GM12865 (cell line): ENCODE data around the gene TET3.

Experiments used
- DNase-seq: peaks from one replicate; pipeline ENCODE4 v3.0.0; 2010; ENCODE audit warnings: low read depth
- H3K4me3 ChIP-seq: 2 replicates; pipeline ENCODE4 v1.5.1; 2011; ENCODE audit warnings: mild to moderate bottlenecking, low read depth, low read length, control low read depth
- TF ChIP-seq, protein P1 (sequence below): IDR thresholded peaks from 2 replicates; pipeline ENCODE4 v1.5.1; 2011; ENCODE audit warnings: low read length, control low read depth, low read depth, inconsistent platforms; ENCODE audit not compliant: insufficient read depth; ENCODE audit errors: missing control alignments

The TET3 gene

DNA sequence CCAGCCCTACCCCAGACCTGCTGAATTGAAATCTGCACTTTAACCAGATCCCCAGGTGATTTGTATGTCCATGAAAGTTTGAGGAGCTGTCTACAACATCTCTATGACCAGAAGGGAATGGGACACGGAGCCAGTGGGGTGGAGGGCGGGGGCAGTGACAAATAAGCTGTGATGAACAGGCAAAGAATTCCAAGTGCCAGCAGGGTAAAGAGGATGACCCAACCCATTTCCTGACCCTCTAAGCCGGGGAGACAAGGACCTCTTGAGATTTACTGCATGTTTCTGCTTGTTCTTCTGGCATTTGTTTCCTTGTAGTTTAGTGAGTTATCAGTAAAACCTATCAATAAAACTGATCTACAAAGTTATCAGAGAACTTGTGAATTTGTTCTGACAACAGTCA lies 8.7 kb downstream of the TET3 start:
- no peak for DNase-seq
- no peak overlapping the region for H3K4me3 ChIP-seq
- TF ChIP-seq, protein P1, sequence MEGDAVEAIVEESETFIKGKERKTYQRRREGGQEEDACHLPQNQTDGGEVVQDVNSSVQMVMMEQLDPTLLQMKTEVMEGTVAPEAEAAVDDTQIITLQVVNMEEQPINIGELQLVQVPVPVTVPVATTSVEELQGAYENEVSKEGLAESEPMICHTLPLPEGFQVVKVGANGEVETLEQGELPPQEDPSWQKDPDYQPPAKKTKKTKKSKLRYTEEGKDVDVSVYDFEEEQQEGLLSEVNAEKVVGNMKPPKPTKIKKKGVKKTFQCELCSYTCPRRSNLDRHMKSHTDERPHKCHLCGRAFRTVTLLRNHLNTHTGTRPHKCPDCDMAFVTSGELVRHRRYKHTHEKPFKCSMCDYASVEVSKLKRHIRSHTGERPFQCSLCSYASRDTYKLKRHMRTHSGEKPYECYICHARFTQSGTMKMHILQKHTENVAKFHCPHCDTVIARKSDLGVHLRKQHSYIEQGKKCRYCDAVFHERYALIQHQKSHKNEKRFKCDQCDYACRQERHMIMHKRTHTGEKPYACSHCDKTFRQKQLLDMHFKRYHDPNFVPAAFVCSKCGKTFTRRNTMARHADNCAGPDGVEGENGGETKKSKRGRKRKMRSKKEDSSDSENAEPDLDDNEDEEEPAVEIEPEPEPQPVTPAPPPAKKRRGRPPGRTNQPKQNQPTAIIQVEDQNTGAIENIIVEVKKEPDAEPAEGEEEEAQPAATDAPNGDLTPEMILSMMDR: no peak

DNA sequence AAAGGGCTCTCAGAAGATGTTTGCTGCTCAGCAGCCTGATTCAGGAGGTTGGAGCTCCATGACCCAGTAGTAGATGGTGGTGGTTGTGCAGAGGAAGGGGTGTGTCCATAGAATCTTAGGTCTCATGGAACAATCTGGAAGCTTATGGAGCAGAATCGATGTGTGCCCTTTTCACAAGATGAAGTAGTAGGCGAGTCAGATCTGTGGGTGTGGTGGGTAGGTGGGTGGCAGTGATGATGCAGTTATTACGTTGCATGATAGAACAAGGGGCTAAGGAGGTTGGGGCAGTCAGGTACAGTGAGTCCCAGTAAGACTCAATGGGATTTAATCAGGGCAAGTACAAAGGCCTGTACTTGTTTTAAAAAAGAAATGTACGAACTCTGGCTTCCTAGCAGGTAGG lies 9.1 kb downstream of the TET3 start:
- no peak for DNase-seq
- no peak overlapping the region for H3K4me3 ChIP-seq
- TF ChIP-seq, protein P1: no peak

DNA sequence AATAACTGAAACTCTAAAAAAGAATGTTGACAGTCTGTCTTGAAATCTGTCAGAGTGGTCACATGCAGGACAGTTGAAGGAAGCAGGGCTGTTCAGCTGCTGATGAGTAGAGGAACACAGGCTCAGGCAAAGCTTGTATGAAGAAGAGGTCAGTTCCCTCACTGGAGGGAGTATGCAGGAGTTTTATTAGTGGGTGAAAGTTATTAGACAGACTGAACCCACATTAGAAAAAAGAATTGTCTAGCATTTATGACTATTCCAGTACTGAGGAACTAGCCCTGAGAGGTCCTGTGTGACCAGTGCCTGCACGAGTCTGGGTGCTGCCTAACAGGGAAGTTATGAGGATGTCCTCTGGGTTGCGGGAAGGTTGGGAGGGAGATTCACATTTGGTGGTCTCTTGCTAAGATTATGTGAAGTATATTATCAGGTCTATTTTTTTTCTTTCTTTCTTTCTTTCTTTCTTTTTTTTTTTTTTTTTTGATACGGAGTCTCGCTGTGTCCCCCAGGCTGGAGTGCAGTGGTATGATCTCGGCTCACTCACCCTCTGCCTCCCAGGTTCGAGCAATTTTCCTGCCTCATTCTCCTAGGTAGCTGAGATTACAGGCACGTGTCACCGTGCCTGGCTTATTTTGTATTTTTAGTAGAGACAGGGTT lies 9.6 kb downstream of the TET3 start:
- TF ChIP-seq, protein P1: no peak
- no peak for DNase-seq
- H3K4me3 ChIP-seq: no peak overlapping the region

DNA sequence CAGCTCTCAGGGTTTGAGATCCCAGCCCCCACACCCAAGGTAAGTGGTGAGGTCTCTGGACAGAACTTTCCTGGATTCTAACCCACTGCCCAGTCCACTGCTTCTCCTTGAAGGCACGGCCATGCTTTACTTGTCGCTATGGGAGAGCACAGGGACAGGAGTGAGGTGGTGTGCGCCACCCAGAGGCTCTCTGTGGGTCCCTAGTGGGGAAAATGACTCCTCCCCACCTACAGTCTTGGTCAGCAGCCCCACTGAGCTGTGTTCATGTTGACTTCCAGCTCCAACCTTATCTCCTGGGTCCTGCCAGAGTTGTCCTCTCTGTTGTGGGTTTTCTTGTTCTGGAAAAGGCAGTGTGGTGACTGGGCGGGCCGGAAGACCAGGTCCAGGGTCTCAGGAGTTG lies 11.1 kb downstream of the TET3 start:
- TF ChIP-seq, protein P1: peak; percentile 4
- DNase-seq: no peak

DNA sequence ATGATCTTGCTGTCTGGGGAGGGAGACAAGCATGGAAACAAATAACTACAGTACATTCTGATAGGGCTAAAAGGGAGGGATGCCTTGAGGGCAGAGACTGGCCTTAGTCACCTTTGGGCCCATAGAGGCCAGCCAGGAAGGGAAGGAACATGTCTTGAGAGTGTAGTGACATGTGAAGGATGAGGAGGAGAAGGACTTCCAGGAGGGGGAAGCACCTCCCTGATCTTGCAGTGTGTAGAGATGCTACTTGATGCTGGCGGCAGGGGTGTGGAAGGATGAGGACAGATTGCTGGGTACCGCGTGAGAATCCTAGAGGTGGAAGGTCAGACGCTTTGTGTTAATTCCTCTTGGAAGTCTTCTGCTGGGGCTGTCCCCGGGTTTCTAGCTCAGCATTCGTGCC lies 13.1 kb downstream of the TET3 start:
- TF ChIP-seq, protein P1: no peak
- no peak overlapping the region for H3K4me3 ChIP-seq
- no peak for DNase-seq

More for the DNA sequence above, 11.1 kb downstream of the TET3 start:
- H3K4me3 ChIP-seq: no peak overlapping the region

DNA sequence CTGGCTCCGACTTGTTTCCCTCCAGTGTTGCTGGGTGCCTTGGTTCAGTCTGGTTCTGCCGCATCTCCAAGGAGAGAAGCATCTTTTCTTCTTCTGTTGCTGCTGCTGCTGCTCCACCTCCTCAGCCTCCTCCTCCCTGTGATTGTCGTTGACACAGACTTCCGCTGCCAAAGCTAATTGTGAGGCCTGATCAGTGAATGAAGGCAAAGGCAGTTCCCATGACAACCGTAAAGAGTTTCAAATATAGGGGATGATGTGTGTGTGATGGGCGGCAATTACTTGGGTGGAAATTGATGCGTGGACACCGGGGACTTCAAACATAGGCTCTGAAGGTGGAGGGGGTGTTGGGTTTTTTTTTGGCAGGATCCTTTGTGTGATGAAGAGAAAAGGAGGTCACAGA lies 13.7 kb downstream of the TET3 start:
- H3K4me3 ChIP-seq: no peak overlapping the region
- DNase-seq: no peak
- TF ChIP-seq, protein P1: no peak

DNA sequence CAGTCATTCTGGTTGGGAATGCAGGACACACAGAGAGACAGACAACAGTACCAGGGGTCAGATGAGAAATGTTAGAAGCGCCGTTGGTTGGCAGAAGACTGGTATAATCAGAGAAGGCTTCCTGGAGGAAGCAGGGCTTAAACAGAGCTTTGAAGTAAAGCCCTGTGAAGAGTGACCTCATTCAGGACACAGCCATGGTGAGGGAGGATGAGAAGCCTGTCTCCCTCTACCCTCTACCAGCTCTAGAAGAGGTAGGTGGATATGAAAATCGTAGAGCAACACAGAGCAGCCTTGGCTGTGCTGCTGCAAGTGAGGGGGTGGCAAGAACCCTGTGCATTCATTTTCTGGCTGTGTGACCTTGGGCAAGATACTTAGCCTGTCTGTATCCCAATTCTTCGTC lies 14.2 kb downstream of the TET3 start:
- DNase-seq: no peak
- no peak overlapping the region for H3K4me3 ChIP-seq
- TF ChIP-seq, protein P1: no peak
